ENCODE results near the gene FAM180A. TPM values are rescaled to one million over a fixed set of nuclear protein-coding genes. Genes with fewer than 3 reads are reported as not detected.

FAM180A gene
- polyA plus RNA-seq, 1 of the 3 experiments (the other 2 are of a cell fraction), result 0.08 TPM

- TF ChIP-seq REST (IDR thresholded peaks at IDR 0.05; ENCODE audit: low read depth, low read length), result no peak
Observed at GRCh38 chr7:135743907-135744731, 4.5 kb downstream of the FAM180A start (continued).

- ChIA-PET POLR2A (no interaction called here), CTCF (interaction anchor here (0.8 to 1.4 kb wide), 6 partner anchors 10 to 406 kb away, joined by 3 to 4 read pairs (median 4); no protein-coding TSS in a partner anchor)
- Histone ChIP-seq H3K4me2 (no peak overlapping the region), H3K4me1 (ENCODE audit: control insufficient read depth in 1 of 2, insufficient read depth in 2 of 2, low read depth in 1 of 2, low read length in 1 of 2) (peaks cover 0 to 20% of the 10 kb centered on the region in 2 experiments; a peak in 2 of 4 replicates), H3K27me3 (ENCODE audit: insufficient read depth) (no peaks in the 10 kb centered on the region), H3K9me2 (no peaks in the 10 kb centered on the region), H3K9ac (no peak overlapping the region), H3K36me3 (replicated peaks in 1 of 2; ENCODE audit: control insufficient read depth in 1 of 2, insufficient read depth in 2 of 2, low read length in 1 of 2) (no peaks in the 10 kb centered on the region), H3K27ac (ENCODE audit: low read depth in 2 of 2, low read length in 1 of 2) (no peak overlapping the region), H2AFZ (ENCODE audit: low read depth) (no peak overlapping the region), H4K20me1 (ENCODE audit: insufficient read depth) (no peaks in the 10 kb centered on the region), H3F3A (replicated peaks; ENCODE audit: insufficient read depth) (peaks cover 38% of the 10 kb centered on the region), H3K9me3 (no peaks in the 10 kb centered on the region), H3K79me2 (ENCODE audit: insufficient read depth) (no peaks in the 10 kb centered on the region), H3K4me3 (ENCODE audit: low read depth in 2 of 2, low read length in 1 of 2) (no peak overlapping the region)
- no peak for TF ChIP-seq MXI1 (IDR thresholded peaks at IDR 0.05; ENCODE audit: low read depth, low read length)
- TF ChIP-seq TCF12 (IDR thresholded peaks at IDR 0.05), result no peak
- no peak for TF ChIP-seq CTCF (IDR thresholded peaks at IDR 0.05)
- TF ChIP-seq MEF2A (IDR thresholded peaks at IDR 0.05; ENCODE audit: borderline replicate concordance, low read depth), result no peak
- no peak for TF ChIP-seq EP300 (IDR thresholded peaks at IDR 0.05; ENCODE audit: borderline replicate concordance in 1 of 2, low read depth in 1 of 2, low read length in 1 of 2)
- TF ChIP-seq SIN3A (IDR thresholded peaks at IDR 0.05; ENCODE audit: borderline replicate concordance, low read depth, low read length), result no peak
- TF ChIP-seq FOXJ3 (CRISPR knock-in tag; IDR thresholded peaks at IDR 0.05), result no peak
- TF ChIP-seq FOSL2 (IDR thresholded peaks at IDR 0.05; ENCODE audit: borderline replicate concordance, low read depth), result no peak
- no peak for TF ChIP-seq YY1 (IDR thresholded peaks at IDR 0.05; ENCODE audit: low read depth)
- TF ChIP-seq RAD21 (IDR thresholded peaks at IDR 0.05; ENCODE audit: low read length), result no peak
- 74% methylated on average over 3 of the region's 4 CpGs for WGBS (ENCODE audit: low lambda C conversion rate)
- no peak for DNase-seq
Observed at GRCh38 chr7:135742371-135742770, 6.2 kb downstream of the FAM180A start.
